AML-193 (cell line): ENCODE measurements around the gene KCND2.
"Not testable (repeated sequence)": the region's sequence is repeated elsewhere in the genome, so short reads cannot be mapped to it uniquely, and the experiment has no call there.

Experiments
- DNase-seq, 2 experiments: peaks; one replicate each; lab custom pipeline; 2025; lab: John Stamatoyannopoulos, UW

The KCND2 gene

GRCh38 chr7:120743128-120743527 is 470.2 kb downstream of the KCND2 start:
- no peak for DNase-seq

DNA sequence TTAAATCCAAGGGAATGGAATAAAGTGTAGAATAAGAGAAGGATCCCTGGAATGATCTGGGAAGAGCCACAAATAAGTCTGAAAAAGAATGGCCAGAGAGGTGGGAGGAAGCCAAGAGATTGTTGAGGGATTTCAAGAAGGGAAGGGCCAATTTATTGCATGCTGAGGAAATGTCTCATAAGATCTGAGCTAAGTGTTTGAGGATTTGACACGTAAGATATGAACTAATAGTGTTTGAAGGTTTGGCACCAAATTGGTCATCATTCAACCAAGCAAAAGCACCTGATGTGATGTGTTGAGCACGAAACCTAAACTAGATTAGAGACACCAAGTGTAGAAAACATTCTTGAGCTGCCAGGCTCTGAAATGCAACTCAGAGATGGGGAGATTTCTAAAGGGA is 487.1 kb downstream of the KCND2 start:
- DNase-seq: no peak

DNA sequence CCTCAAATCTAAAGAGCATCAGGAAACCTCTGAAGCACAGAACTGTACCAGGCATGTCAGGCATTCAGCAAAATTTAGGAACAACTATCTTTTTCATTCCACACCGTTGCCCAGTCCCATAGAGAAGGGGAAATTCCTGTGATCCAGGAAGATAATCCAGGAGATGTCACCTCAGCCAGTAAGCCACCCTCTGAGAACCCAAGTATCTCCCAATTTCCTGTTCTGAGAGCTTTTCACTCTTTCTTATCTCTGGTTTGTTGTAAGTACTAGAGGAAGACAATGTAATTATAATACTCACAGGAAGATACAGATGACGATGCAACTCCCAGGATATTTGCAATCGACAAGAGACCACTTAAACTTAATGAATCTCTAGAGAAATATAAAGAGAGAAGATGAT is 487.9 kb downstream of the KCND2 start:
- DNase-seq: no peak

GRCh38 chr7:120770206-120770605 is 497.2 kb downstream of the KCND2 start:
- no peak for DNase-seq

DNA sequence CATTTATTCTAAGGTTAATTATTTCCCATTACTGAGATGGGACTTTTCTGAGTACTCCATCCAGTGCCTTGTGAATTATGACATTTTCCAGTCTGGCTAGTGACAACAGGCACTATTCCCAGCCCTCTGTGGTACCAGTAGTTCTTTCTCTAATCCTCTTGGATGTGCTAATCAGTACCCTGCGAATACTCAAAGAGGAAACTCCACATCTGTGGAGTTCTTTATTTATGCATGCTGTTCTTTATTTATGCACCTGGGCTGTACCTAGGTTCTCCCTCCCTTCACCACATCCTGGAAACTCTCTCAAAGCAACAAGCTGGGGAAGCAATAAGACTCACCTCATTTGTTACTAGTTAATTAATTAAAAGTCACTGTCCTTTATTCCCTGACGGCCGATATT is 501.5 kb downstream of the KCND2 start:
- no peak for DNase-seq

DNA sequence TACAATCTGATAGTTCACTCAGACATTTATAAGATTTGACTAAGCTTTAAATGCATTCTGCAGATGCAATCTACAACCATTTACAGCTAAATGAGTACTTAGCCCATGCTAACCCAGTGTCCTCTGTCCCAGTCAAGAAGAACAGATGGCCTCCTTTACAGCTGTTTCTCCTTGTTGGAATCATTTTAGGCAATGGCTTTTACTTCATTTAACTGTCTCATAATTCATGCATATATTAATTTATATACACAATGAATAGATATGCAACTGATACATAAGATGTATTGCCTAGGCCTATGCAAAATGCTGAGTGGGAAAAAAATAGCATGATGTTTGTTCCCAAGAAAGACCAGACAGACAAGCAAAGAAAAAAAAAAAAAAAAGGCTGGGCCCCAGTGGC is 502.8 kb downstream of the KCND2 start:
- no peak for DNase-seq

- DNase-seq: not testable (repeated sequence)
Measured at GRCh38 chr7:120779078-120779477, 506.1 kb downstream of the KCND2 start.

- DNase-seq: not testable (repeated sequence)
Measured at GRCh38 chr7:120780451-120780850, 507.5 kb downstream of the KCND2 start.

- DNase-seq: no peak
Measured at GRCh38 chr7:120780938-120781337, 508.0 kb downstream of the KCND2 start.

DNA sequence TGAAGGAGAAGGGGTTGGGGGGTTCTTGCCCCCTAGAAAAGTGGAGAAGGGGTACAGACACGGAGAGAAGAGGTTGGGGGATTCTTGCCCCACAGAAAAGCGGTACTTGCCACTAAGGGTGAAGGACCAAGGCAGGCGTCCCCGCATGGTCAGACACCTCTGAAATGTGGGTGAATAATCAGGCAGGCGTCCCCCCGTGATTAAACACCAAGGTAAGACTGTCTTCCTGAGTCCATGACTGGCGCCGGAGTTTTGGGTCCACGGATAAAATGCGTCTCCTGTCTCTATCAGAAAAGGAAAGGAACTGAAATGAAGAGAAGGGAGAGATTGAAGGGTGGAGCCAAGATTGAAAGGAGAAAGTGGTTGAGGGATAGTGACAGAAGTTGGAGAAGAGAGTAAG is 508.9 kb downstream of the KCND2 start:
- DNase-seq: not testable (repeated sequence)

DNA sequence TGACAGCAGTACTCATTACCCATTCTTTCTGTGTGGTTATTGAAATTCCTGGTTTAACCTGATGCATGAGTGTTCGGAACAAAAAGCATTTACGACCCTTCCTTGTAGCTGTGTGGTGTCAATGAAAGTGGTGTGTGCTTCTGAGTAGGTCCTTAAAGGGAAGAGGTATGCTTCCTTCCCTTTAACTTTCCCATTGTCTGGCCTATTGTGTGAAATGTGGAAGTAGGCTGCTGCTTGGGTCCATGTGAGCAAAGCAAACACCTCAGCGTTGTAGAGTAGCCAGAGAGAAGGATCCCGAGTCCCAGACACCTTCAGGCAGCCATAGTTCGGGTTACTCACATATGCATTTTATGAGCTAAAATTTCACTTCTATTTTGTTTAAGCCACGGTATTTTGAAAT is 510.3 kb downstream of the KCND2 start:
- no peak for DNase-seq

GRCh38 chr7:120783721-120784120 is 510.7 kb downstream of the KCND2 start:
- DNase-seq: no peak

DNA sequence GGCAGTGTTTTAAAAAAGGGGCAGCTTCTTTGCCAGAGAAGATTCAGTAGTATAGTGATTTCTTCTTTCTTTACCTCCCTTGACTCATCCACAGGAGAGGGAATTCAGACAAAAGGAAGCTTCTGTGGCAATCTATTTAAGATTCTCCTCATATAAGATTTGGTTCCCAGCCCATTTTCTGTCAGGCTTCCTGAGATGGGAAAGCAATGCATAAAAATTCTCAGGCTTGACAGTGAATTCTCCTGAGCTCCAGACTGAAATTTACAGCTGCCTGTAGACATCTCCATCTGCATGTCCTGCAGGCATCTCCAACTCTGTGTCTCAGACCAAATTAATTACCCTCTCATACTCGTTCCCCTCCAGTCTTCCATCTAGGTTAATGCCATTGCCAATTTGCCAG is 512.1 kb downstream of the KCND2 start:
- no peak for DNase-seq

DNA sequence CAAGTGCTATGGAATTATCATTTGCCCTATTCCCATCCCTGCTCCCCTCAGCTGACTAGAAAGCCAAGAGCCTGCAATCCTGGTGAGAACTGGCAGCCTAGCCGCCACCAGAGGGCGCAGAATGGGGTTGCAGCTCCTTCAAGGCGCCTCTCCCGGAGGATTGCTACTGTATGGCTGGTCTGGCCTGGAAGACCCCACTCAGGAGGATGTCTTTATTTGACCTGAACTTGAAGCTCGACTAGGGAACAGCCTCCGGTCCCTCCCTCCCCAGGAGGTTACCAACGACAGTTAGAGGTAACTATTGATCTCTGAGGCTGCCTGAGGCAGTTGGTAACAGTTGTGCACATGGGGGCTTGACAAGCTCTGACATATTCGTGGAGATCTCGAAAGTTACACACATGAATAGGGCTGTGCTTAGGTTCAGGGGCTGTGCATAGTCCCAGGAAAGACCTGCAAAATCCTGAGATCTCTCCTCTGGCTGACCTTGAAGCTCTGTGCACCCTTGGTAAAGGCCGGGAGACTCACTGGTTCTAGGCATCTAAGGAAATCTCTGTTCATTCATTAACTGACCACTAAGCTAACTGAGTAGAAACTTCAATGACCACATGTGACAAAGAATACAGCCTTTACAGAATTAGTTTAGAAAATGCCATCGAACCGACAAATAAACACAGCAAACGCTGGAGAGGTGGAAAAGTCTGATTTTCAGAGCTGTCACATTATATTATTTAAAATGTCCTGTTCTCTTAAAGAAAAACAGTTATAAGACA is 519.3 kb downstream of the KCND2 start:
- DNase-seq: peak; percentile 19 to 45

DNA sequence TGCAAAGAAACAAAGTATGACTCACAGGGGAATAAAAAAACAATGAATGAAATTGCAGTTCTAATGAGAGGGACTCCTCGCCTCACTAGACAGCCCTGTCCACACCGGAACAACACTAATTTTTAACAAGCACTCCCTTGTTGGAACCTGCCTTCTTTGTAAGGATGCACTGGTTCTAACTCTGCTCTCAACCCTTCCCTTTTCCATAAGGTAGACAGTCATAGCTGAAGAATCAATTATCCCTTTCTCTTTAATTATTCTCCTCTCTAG is 519.8 kb downstream of the KCND2 start:
- DNase-seq: no peak

- DNase-seq: no peak
Measured at GRCh38 chr7:120793213-120793936, 520.4 kb downstream of the KCND2 start.

DNA sequence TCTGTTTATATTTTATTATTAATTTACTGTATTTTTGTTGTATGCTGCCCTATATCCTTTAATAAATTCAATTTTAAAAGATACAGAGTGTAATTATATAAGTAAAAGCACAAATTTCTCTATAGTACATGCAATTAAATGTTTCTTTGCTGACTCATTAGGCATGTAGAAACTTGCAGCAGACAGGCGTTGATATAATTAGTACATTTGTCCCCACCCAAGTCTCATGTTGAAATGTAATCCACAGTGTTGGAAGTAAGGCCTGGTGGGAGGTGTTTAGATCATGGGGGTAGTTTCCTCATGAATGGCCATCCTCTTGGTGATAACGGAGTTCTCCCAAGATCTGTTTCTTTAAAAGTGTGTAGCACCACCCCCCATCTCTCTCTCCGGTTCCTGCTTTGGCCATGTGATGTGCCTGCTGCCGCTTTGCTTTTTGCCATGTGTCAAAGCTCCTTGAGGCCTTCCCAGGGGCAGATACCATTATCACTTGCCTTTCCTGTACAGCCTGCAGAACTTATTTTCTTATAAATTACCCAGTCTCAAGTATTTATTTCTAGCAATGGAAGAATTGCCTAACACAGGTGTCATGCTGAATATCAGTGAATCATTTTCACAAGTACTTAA is 521.2 kb downstream of the KCND2 start:
- no peak for DNase-seq

- no peak for DNase-seq
Measured at GRCh38 chr7:120797026-120797645, 524.2 kb downstream of the KCND2 start.

GRCh38 chr7:120799147-120799546 is 526.2 kb downstream of the KCND2 start:
- DNase-seq: no peak
